Neural crest cell (in vitro differentiated cells): ENCODE data around the gene E2F1. TPM values are rescaled to one million over a fixed set of nuclear protein-coding genes. Genes with fewer than 3 reads are reported as not detected.
A peak's percentile ranks its signal among the peaks of the same experiment; 100 is the strongest.

ENCODE experiments used
- DNase-seq: peaks from one replicate; pipeline ENCODE4 v3.0.0; 2021; ENCODE audit warnings: low read depth, mixed read lengths, low spot score
- H3K27ac Mint-ChIP-seq: one replicate; pipeline ENCODE4 v1.8.0; 2021; ENCODE audit warnings: mild to moderate bottlenecking, mixed read lengths; ENCODE audit not compliant: unreplicated experiment
- H3K27me3 Mint-ChIP-seq: 2 replicates; pipeline ENCODE4 v1.8.0; 2021; ENCODE audit warnings: low read depth, mild to moderate bottlenecking, mixed read lengths
- H3K36me3 Mint-ChIP-seq: 2 replicates; pipeline ENCODE4 v1.8.0; 2021; ENCODE audit warnings: low read depth, mild to moderate bottlenecking, mixed read lengths
- H3K4me1 Mint-ChIP-seq: 2 replicates; pipeline ENCODE4 v1.8.0; 2021; ENCODE audit warnings: mixed read lengths
- H3K4me3 Mint-ChIP-seq: one replicate; pipeline ENCODE4 v1.8.0; 2021; ENCODE audit warnings: mild to moderate bottlenecking, mixed read lengths
- H3K9me3 Mint-ChIP-seq: 2 replicates; pipeline ENCODE4 v1.8.0; 2021; ENCODE audit warnings: mixed read lengths
- long read RNA-seq: library from polyadenylated mRNA; unstranded; transcript quantifications from one replicate; pipeline ENCODE4 v2.0.0, GENCODE V29; 2020
- total RNA-seq: library from RNA; stranded (reverse); gene quantifications from 2 replicates; pipeline ENCODE4 v1.2.1, GENCODE V29; 2021
- TF ChIP-seq, protein P1 (sequence below): fragments of 200-600 bp; sonication (generic); conservative IDR thresholded peaks from 2 replicates; pipeline ENCODE4 v1.5.0; 2021; ENCODE audit warnings: antibody characterized with exemption, mild to moderate bottlenecking

Gene E2F1, protein sequence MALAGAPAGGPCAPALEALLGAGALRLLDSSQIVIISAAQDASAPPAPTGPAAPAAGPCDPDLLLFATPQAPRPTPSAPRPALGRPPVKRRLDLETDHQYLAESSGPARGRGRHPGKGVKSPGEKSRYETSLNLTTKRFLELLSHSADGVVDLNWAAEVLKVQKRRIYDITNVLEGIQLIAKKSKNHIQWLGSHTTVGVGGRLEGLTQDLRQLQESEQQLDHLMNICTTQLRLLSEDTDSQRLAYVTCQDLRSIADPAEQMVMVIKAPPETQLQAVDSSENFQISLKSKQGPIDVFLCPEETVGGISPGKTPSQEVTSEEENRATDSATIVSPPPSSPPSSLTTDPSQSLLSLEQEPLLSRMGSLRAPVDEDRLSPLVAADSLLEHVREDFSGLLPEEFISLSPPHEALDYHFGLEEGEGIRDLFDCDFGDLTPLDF
- total RNA-seq, result 84.8 and 94.9 TPM in 2 replicates
- long read RNA-seq, partial matches to known transcripts, result 2 of 3 reads
- long read RNA-seq, other reads (novel, unspliced or antisense), result 1 of 3 reads

DNA sequence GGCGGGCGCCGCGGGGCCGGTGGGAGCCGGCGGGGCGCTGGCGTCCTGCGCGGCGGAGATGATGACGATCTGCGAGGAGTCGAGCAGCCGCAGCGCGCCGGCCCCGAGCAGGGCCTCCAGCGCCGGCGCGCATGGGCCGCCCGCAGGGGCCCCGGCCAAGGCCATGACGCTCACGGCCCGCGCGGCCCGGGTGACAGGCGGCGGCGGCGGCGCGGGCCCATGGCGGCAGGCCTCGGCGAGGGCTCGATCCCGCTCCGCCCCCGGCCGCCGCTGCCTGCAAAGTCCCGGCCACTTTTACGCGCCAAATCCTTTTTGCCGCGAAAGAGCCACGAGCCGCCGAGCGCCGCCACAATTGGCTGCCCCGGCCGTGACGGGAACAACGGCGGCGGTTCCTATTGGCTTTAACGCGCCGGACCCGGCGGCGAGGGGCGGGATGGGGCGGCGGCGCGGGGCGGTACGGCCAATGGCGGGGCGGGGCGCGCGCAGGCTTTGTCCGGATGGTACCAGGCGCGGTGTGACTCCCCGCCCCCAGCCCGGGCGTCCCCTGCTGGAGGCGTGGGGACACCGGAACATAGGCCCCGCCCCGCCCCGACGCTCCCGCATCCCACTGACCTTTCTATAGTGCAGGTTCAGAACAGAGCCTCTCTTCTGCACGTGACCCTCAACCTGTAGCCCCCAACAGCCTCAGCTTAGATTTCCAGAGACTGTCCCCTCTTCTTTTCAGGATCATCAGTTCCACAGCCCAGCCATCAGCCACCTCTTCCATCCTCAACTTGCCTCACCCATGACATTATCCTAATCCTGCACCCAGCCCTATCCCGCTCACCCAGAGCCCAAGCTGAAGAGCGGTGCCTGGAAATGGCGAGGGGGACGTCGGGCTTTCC is at the start of gene E2F1:
Gene E2F1 (minus strand): TSS at position 286 of the 884 bp plus-strand sequence. CDS start 121 bp downstream, at position 165.
- H3K9me3 Mint-ChIP-seq, result no peaks in the 10 kb centered on the region
- DNase-seq, result peak; percentile 100
- peak within 1 kb of the TSS; percentile 92 for H3K4me3 Mint-ChIP-seq
- no peaks in the 10 kb centered on the region for H3K36me3 Mint-ChIP-seq
- H3K27ac Mint-ChIP-seq, result peak within 1 kb of the TSS; percentile 96
- TF ChIP-seq, protein P1, sequence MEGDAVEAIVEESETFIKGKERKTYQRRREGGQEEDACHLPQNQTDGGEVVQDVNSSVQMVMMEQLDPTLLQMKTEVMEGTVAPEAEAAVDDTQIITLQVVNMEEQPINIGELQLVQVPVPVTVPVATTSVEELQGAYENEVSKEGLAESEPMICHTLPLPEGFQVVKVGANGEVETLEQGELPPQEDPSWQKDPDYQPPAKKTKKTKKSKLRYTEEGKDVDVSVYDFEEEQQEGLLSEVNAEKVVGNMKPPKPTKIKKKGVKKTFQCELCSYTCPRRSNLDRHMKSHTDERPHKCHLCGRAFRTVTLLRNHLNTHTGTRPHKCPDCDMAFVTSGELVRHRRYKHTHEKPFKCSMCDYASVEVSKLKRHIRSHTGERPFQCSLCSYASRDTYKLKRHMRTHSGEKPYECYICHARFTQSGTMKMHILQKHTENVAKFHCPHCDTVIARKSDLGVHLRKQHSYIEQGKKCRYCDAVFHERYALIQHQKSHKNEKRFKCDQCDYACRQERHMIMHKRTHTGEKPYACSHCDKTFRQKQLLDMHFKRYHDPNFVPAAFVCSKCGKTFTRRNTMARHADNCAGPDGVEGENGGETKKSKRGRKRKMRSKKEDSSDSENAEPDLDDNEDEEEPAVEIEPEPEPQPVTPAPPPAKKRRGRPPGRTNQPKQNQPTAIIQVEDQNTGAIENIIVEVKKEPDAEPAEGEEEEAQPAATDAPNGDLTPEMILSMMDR, result peak; percentile 56
- peaks cover 3% of the 10 kb centered on the region for H3K27me3 Mint-ChIP-seq
- peaks cover 55% of the 10 kb centered on the region for H3K4me1 Mint-ChIP-seq

DNA sequence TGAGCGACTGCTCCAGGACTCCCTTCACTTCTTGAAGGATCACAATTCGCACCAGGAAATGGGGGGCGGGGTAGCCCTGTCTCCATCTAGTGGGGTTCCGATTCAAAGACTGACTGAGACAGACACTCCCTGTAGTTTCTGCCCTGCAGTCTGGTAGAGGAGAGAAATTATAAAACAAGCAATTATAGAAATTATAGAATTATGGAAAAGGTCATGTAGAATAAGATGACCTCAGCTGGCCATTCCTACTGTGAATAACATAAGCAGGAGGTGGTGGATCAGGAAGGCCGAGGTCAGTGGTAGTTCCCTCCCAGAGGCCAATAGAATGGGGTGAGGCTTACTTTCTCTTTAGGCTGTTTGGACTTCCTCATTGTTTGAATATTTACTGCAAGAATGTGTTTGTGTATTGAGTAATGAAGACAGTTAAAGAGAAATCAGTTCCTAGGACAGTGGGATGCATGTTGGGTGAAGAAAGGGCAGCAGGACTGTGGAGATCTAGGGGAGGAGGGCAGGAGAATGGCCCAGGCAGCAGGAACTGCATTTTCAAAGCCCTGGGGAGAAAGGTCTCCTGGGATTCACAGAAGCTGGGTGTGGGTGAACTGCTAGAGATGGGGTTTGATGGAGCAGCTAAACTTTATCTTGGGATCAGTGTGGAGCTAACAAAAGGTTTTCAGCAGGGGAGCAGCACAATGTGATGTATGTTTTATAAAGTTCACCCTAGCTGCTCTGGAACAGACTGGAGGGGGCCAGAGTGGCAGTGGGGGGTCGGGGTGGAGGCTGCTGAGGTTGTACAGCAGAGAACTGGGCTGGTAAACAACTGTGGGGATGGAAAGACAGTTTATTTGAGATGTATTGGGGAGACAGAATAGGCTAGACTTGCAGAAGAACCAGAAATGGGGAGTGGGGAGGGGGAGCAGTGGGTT is 47.7 kb upstream of the E2F1 start:
- peaks cover 25% of the 10 kb centered on the region for H3K36me3 Mint-ChIP-seq
- DNase-seq, result no peak
- H3K4me3 Mint-ChIP-seq, result peak overlapping the region; percentile 50
- H3K4me1 Mint-ChIP-seq, result peaks cover 30% of the 10 kb centered on the region
- TF ChIP-seq, protein P1, result no peak
- peaks cover 21% of the 10 kb centered on the region for H3K9me3 Mint-ChIP-seq
- H3K27me3 Mint-ChIP-seq, result no peaks in the 10 kb centered on the region
- H3K27ac Mint-ChIP-seq, result peak overlapping the region; percentile 68

DNA sequence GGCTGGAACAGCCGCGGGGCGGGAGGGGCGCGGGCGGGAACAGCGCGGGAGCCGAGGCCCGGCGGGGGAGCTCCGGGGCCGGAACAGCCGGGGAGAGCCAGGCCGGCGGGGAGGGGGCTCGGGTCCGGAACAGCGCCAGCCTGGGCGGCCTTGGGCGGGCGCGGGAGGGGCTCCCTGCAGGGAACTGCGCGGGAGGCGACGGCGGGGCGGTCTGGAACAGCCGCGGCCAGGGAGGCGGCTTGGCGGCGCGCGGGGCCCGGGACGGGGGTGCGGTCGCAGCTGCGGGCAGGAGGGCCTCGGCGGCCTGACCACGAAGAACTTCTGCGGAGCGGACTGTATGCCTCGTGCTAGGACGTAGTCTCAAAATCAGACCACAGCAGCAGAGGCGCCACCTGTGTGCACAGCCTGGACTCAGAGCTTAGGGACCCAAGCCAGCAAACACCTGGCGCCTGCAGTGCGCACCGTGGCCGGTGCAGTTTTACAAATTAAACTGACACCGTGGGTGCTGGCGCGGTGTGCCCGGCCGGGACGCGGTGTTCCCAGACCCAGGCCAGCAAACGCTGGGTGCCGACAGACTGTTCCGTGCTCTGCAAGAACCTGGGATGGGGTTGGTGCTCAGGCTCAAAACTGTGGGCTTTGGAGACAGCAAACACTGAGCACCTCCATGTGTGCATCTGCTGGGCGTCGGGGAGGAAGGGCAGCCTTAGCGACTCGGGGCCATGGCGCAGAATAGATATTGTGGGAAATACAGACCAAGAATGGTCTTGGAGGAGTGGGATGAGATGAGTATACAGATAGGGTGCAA is 46.2 kb upstream of the E2F1 start:
- H3K4me3 Mint-ChIP-seq, result peak overlapping the region; percentile 84
- TF ChIP-seq, protein P1, result no peak
- peaks cover 18% of the 10 kb centered on the region for H3K36me3 Mint-ChIP-seq
- H3K4me1 Mint-ChIP-seq, result peaks cover 25% of the 10 kb centered on the region
- peak overlapping the region; percentile 35 for H3K27ac Mint-ChIP-seq
- peaks cover 16% of the 10 kb centered on the region for H3K9me3 Mint-ChIP-seq
- DNase-seq, result no peak
- H3K27me3 Mint-ChIP-seq, result no peaks in the 10 kb centered on the region

DNA sequence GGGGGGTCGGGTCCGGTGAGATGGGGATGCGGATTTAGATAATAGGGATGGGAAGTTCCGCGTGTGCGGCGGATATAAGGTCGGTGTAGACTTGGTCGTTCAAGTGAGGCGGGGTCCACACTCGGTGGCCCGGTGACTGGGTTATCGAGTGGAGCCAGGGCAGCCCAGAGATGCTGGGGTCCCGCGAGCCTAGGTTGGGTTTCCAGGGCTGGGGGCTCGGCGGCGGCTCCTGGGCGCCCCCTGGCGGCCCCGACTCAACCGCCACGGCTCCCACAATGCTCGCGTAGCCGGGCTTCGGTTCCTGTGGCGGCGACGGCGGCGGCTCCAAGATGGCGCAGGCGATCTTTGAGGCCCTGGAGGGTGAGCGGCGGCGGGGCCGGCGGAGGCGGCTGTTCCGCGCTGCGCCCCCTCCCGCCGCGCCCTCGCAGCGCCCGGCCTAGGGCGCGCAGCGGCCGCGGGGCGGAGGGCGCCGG is 45.5 kb upstream of the E2F1 start, which contains the start of gene ZNF341:
Gene ZNF341 (plus strand): TSS at position 304 of the 473 bp plus-strand sequence. CDS start 26 bp downstream, at position 330.
- peak within 1 kb of the TSS; percentile 87 for H3K4me3 Mint-ChIP-seq
- peak; percentile 97 for DNase-seq
- H3K4me1 Mint-ChIP-seq, result peaks cover 25% of the 10 kb centered on the region
- peaks cover 14% of the 10 kb centered on the region for H3K36me3 Mint-ChIP-seq
- no peaks in the 10 kb centered on the region for H3K27me3 Mint-ChIP-seq
- TF ChIP-seq, protein P1, result peak; percentile 100
- H3K9me3 Mint-ChIP-seq, result peaks cover 12% of the 10 kb centered on the region
- H3K27ac Mint-ChIP-seq, result peak within 1 kb of the TSS; percentile 90
